ENCODE data around the gene FANK1.
"Not testable (repeated sequence)": the region's sequence is repeated elsewhere in the genome, so short reads cannot be mapped to it uniquely, and the experiment has no call there.

FANK1 gene

DNA sequence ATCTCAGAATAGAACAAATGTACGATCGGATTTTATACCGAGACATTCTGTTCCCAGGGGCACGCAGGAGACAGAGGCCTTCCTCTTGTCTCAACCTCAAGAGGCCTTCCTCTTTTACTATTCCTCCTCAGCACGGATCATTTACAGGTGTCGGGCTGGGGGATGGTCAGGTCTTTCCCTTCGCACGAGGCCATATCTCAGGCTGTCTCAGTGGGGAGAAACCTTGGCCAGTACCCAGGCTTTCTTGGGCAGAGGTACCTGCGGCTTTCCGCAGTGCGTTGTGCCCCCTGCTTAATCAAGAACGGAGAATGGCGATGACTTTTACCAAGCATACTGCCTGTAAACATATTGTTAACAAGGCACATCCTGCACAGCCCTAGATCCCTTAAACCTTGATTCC, 44.2 kb downstream of the FANK1 start:
- Histone ChIP-seq H3K27me3 (ENCODE audit: control insufficient read depth in 1 of 2, insufficient read depth in 2 of 2, low read length in 2 of 2) (no peaks in the 10 kb centered on the region), H3K9ac (ENCODE audit: low read length) (no peak overlapping the region), H3K9me3 (ENCODE audit: low read length) (peaks cover 3% of the 10 kb centered on the region), H3K4me1 (ENCODE audit: insufficient read depth, low read length) (no peaks in the 10 kb centered on the region), H3K27ac (ENCODE audit: low read depth, low read length) (no peak overlapping the region), H3K36me3 (ENCODE audit: insufficient read depth, low read length) (no peaks in the 10 kb centered on the region), H3K4me3 (ENCODE audit: low read depth in 1 of 2, low read length in 2 of 2) (no peak overlapping the region)

DNA sequence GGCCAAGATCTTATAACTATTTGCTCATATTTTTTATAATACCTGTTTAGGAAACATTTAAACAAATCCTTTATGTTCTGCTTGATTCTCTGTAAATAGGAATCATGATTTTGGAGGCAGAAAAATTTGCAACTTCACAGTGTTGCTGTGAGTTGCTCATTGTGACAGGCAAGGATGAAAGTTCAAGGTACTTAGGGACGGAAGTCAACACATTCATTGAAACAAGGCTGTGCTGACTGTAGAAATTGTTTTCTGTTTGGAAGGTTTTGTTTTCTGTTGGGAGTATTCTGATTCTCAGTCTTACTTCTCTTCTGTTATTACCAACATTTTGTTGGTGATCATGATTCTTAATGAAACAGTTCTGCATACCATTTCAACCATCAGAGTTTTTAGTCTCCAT, 54.9 kb downstream of the FANK1 start:
- Histone ChIP-seq H3K4me1 (ENCODE audit: insufficient read depth, low read length) (no peaks in the 10 kb centered on the region), H3K9me3 (ENCODE audit: low read length) (peaks cover 6% of the 10 kb centered on the region), H3K4me3 (ENCODE audit: low read depth in 1 of 2, low read length in 2 of 2) (no peak overlapping the region), H3K36me3 (ENCODE audit: insufficient read depth, low read length) (no peaks in the 10 kb centered on the region), H3K27ac (ENCODE audit: low read depth, low read length) (no peak overlapping the region), H3K9ac (ENCODE audit: low read length) (no peak overlapping the region), H3K27me3 (ENCODE audit: control insufficient read depth in 1 of 2, insufficient read depth in 2 of 2, low read length in 2 of 2) (no peaks in the 10 kb centered on the region)

DNA sequence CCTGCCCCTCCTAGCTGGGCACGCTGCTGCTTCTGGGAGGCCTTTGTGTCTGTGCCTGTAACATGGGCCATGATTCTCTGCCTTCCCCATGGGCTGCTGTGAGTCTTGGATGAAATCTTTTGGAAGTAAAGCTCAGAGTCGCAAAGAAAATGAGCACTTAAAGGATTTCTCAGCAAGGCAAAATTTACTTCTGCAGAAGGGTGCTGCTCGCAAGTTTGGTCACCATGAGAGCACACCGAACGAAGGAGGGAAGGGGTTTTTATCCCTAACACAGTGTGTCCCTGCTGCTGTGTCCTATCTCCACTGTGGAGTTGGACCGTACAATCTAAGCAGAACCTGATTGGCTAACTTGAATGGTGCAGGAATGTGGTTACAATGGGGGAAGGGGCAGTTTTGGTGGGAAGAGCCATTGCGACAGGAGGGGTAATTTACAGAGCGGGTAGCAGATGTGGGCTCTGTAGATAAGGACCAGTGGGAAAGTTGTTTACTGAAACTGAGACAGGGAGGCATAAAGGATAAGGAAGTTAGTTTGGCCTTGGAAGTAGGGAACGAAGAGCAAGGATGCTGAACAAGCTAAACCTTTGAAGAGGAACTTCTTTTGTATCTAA, 57.5 kb downstream of the FANK1 start:
- peaks cover 6% of the 10 kb centered on the region for H3K9me3 ChIP-seq (ENCODE audit: low read length)

DNA sequence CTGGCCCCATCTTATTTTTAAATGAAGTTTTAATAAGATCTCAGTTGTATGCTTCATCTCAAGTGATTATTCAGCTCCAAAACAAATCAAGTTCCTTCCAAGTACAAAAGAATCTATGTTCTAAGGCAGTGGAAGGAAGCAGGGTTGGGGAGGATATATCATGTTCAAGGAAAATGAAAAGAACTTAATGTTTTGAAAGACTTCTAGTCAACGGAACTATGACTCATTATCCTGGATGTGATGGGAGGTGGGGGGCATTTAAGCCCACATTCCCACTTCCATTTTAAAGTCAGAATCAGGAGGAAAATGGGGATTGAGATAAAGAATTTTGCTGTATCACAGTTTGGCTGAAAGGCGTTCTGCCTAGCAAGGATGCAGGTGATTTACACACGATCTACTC, 59.4 kb downstream of the FANK1 start:
- Histone ChIP-seq H3K4me1 (ENCODE audit: insufficient read depth, low read length) (no peaks in the 10 kb centered on the region), H3K4me3 (ENCODE audit: low read depth in 1 of 2, low read length in 2 of 2) (no peak overlapping the region), H3K9ac (ENCODE audit: low read length) (no peak overlapping the region), H3K9me3 (ENCODE audit: low read length) (peaks cover 6% of the 10 kb centered on the region), H3K27ac (ENCODE audit: low read depth, low read length) (no peak overlapping the region), H3K36me3 (ENCODE audit: insufficient read depth, low read length) (no peaks in the 10 kb centered on the region), H3K27me3 (ENCODE audit: control insufficient read depth in 1 of 2, insufficient read depth in 2 of 2, low read length in 2 of 2) (no peaks in the 10 kb centered on the region)

More for the DNA sequence above, 57.5 kb downstream of the FANK1 start:
- H3K36me3 ChIP-seq (ENCODE audit: insufficient read depth, low read length): no peaks in the 10 kb centered on the region
- H3K9ac ChIP-seq (ENCODE audit: low read length): no peak overlapping the region
- no peak overlapping the region for H3K4me3 ChIP-seq (ENCODE audit: low read depth in 1 of 2, low read length in 2 of 2)
- H3K4me1 ChIP-seq (ENCODE audit: insufficient read depth, low read length): no peaks in the 10 kb centered on the region
- H3K27ac ChIP-seq (ENCODE audit: low read depth, low read length): no peak overlapping the region
- no peaks in the 10 kb centered on the region for H3K27me3 ChIP-seq (ENCODE audit: control insufficient read depth in 1 of 2, insufficient read depth in 2 of 2, low read length in 2 of 2)

DNA sequence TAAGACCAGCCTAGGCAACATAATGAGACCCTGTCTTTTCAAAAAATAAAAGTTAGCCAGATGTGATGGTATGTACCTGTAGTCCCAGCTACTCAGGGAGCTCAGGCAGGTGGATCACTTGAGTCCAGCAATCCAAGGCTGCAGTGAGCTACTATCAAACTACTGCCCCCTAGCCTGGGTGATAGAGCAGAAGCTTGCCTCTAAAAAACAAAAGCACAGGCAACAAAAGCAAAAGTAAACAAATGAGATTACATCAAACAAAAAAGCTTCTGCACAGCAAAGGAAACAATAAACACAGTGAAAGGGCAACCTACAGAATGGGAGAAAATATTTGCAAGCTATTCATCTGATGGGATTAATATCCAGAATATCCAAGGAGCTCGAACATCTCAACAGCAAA, 65.4 kb downstream of the FANK1 start:
- no peak overlapping the region for H3K4me3 ChIP-seq (ENCODE audit: low read depth in 1 of 2, low read length in 2 of 2)
- no peak overlapping the region for H3K27ac ChIP-seq (ENCODE audit: low read depth, low read length)
- H3K27me3 ChIP-seq (ENCODE audit: control insufficient read depth in 1 of 2, insufficient read depth in 2 of 2, low read length in 2 of 2): no peaks in the 10 kb centered on the region
- no peaks in the 10 kb centered on the region for H3K9me3 ChIP-seq (ENCODE audit: low read length)
- no peak overlapping the region for H3K9ac ChIP-seq (ENCODE audit: low read length)
- no peaks in the 10 kb centered on the region for H3K4me1 ChIP-seq (ENCODE audit: insufficient read depth, low read length)
- no peaks in the 10 kb centered on the region for H3K36me3 ChIP-seq (ENCODE audit: insufficient read depth, low read length)

DNA sequence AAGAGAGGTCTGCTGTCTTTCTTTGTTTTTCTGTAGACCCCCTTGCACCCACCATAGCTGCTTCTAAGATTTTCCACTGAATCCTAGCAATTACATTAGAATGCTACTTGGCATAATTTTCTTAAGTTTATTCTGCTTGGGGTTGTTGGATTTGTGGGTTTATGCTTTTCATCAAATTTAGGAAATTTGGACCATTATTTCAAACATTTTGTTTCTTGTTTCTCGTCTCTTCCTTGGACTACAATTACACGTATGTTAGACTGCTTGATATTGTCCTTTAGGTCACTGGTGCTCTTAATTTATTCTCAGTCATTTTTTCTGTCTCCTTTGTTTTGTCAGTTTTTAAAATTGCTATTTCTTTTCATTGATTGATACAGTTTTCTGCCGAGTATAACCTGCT, 65.8 kb downstream of the FANK1 start:
- Histone ChIP-seq H3K36me3 (ENCODE audit: insufficient read depth, low read length) (no peaks in the 10 kb centered on the region), H3K4me3 (ENCODE audit: low read depth in 1 of 2, low read length in 2 of 2) (no peak overlapping the region), H3K9me3 (ENCODE audit: low read length) (no peaks in the 10 kb centered on the region), H3K27ac (ENCODE audit: low read depth, low read length) (no peak overlapping the region), H3K9ac (ENCODE audit: low read length) (no peak overlapping the region), H3K4me1 (ENCODE audit: insufficient read depth, low read length) (no peaks in the 10 kb centered on the region), H3K27me3 (ENCODE audit: control insufficient read depth in 1 of 2, insufficient read depth in 2 of 2, low read length in 2 of 2) (no peaks in the 10 kb centered on the region)

DNA sequence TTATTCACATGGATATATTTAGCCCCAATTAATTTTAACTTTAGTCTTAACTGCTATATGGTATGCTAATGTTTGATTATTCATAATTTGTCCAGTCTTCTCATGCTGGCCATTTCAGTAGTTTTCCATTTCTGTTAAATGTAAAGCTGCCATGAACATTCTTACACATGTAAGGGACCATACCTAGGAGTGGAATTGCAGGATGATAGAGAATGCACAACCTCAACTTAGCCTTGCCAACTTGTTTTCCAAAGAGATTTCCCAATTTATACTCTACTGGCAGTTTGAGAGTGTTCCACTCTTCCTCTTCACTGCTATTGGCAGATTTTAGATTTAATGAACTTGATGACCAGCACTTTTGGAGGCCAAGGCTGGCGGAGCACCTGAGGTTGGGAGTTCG, 68.2 kb downstream of the FANK1 start:
- H3K9ac ChIP-seq (ENCODE audit: low read length): no peak overlapping the region
- no peak overlapping the region for H3K27ac ChIP-seq (ENCODE audit: low read depth, low read length)
- no peaks in the 10 kb centered on the region for H3K9me3 ChIP-seq (ENCODE audit: low read length)
- no peaks in the 10 kb centered on the region for H3K27me3 ChIP-seq (ENCODE audit: control insufficient read depth in 1 of 2, insufficient read depth in 2 of 2, low read length in 2 of 2)
- no peaks in the 10 kb centered on the region for H3K36me3 ChIP-seq (ENCODE audit: insufficient read depth, low read length)
- H3K4me3 ChIP-seq (ENCODE audit: low read depth in 1 of 2, low read length in 2 of 2): no peak overlapping the region
- no peaks in the 10 kb centered on the region for H3K4me1 ChIP-seq (ENCODE audit: insufficient read depth, low read length)

DNA sequence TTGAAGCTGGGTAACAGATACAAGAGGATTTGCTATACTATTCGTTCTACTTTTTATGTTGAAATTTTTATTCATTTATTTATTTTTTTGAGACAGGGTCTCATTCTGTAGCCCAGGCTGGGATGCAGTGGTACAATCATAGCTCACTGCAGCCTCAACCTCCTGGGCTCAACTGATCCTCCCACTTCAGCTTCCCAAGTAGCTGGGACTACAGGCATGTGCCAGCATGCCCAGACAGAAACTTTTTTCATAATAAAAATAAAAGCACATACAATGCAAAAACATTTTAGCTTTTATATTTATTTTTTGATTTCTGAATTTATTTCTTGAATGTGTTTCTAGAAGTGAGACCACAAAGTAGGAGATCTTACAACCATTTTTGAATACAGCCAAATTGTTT, 71.2 kb downstream of the FANK1 start:
- Histone ChIP-seq H3K4me1 (ENCODE audit: insufficient read depth, low read length) (no peaks in the 10 kb centered on the region), H3K4me3 (ENCODE audit: low read depth in 1 of 2, low read length in 2 of 2) (no peak overlapping the region), H3K27me3 (ENCODE audit: control insufficient read depth in 1 of 2, insufficient read depth in 2 of 2, low read length in 2 of 2) (no peaks in the 10 kb centered on the region), H3K36me3 (ENCODE audit: insufficient read depth, low read length) (no peaks in the 10 kb centered on the region), H3K9me3 (ENCODE audit: low read length) (no peaks in the 10 kb centered on the region), H3K9ac (ENCODE audit: low read length) (no peak overlapping the region), H3K27ac (ENCODE audit: low read depth, low read length) (no peak overlapping the region)

DNA sequence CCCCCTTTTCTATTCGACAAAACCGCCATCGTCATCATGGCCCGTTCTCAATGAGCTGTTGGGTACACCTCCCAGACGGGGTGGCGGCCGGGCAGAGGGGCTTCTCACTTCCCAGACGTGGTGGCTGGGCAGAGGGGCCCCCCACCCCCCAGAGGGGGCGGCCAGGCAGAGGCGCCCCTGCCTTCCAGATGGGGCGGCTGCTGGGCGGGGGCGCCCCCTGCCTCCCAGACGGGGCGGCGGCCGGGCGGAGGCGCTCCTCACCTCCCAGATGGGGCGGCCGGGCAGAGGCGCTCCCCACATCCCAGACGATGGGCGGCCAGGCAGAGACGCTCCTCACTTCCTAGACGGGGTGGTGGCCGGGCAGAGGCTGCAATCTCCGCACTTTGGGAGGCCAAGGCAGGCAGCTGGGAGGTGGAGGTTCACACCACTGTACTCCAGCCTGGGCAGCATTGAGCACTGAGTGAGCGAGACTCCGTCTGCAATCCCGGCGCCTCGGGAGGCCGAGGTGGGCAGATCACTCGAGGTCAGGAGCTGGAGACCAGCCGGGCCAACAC, 73.8 kb downstream of the FANK1 start:
- not testable (repeated sequence) for H3K9ac ChIP-seq (ENCODE audit: low read length); H3K27me3 ChIP-seq (ENCODE audit: control insufficient read depth in 1 of 2, insufficient read depth in 2 of 2, low read length in 2 of 2); H3K4me1 ChIP-seq (ENCODE audit: insufficient read depth, low read length); H3K36me3 ChIP-seq (ENCODE audit: insufficient read depth, low read length); H3K27ac ChIP-seq (ENCODE audit: low read depth, low read length); H3K4me3 ChIP-seq (ENCODE audit: low read depth in 1 of 2, low read length in 2 of 2); H3K9me3 ChIP-seq (ENCODE audit: low read length)

DNA sequence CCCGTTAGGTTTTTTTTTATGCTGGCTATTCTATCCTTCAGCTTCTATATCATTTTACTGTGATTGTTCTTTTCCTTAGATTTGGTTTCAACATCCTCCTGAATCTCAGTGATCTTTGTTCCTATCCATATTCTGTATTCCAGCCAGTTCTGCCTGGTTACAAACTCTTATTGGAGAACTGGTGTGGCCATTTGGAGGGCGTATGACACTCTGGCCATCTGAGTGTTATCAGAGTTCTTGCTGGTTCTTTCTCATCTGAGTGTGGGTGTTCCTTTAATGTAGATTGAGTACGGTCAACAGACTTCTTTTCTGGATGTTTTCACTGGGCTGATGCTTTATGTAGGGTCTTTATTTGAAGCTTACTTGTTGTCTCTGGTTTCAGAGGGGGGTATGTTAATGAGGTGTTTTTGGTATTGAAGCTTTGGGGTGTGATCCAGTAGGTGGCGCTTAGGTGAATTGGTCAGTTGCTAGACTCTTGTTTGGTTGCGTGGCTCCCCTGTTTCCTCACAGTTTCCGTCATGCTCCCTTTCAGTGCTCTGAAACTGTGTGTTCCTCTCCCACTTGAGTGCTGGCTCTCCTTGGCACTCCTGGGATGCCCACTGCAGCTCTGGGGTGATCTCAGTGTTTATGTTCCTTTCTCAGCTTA, 80.7 kb downstream of the FANK1 start:
- Histone ChIP-seq H3K9me3 (ENCODE audit: low read length) (no peaks in the 10 kb centered on the region), H3K36me3 (ENCODE audit: insufficient read depth, low read length) (no peaks in the 10 kb centered on the region), H3K27ac (ENCODE audit: low read depth, low read length) (no peak overlapping the region), H3K27me3 (ENCODE audit: control insufficient read depth in 1 of 2, insufficient read depth in 2 of 2, low read length in 2 of 2) (no peaks in the 10 kb centered on the region), H3K4me1 (ENCODE audit: insufficient read depth, low read length) (no peaks in the 10 kb centered on the region), H3K9ac (ENCODE audit: low read length) (no peak overlapping the region), H3K4me3 (ENCODE audit: low read depth in 1 of 2, low read length in 2 of 2) (no peak overlapping the region)

DNA sequence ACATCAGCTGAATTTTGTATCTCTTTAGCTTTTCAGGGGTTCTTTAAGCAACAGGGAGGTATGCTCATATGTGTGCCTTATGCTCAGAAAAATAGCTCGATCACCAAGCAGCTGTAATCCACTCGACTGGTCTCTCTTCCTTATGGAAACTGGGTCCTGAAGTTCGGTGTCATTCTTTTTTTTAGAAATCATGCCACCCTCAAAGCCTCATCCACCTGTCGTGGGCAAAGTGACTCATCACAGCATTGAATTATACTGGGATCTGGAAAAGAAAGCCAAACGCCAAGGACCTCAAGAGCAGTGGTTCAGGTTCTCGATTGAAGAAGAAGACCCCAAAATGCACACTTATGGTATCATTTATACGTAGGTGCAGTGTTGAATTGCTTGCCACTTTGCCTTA, 83.6 kb downstream of the FANK1 start:
- no peaks in the 10 kb centered on the region for H3K9me3 ChIP-seq (ENCODE audit: low read length)
- no peaks in the 10 kb centered on the region for H3K36me3 ChIP-seq (ENCODE audit: insufficient read depth, low read length)
- no peak overlapping the region for H3K4me3 ChIP-seq (ENCODE audit: low read depth in 1 of 2, low read length in 2 of 2)
- no peaks in the 10 kb centered on the region for H3K27me3 ChIP-seq (ENCODE audit: control insufficient read depth in 1 of 2, insufficient read depth in 2 of 2, low read length in 2 of 2)
- no peak overlapping the region for H3K27ac ChIP-seq (ENCODE audit: low read depth, low read length)
- no peak overlapping the region for H3K9ac ChIP-seq (ENCODE audit: low read length)
- H3K4me1 ChIP-seq (ENCODE audit: insufficient read depth, low read length): no peaks in the 10 kb centered on the region

DNA sequence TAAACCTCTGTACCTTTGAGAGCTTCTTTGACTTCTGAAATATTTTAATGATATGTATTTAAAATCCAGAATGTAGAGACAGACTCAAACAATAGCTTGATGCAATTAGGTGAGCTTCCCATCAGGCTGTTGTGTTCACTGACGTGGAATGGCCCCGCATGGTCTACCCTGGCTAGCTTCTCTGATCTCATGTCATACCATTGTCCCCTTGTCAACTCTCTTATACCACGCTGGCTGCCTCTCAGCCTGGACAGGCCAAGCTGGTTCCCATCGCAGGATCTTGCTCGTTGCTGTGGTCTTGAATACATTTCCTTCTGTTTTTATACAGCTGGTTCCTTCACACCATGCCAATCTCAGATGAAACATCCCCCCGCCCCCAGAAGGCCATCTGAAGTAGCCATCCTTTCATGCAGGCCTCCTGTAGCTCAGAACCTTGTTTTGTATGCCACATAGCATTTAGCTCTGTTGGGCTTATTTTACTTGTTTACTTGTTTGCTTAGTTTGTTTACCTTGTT, 84.2 kb downstream of the FANK1 start:
- H3K36me3 ChIP-seq (ENCODE audit: insufficient read depth, low read length): no peaks in the 10 kb centered on the region
- no peaks in the 10 kb centered on the region for H3K27me3 ChIP-seq (ENCODE audit: control insufficient read depth in 1 of 2, insufficient read depth in 2 of 2, low read length in 2 of 2)
- no peak overlapping the region for H3K9ac ChIP-seq (ENCODE audit: low read length)
- H3K9me3 ChIP-seq (ENCODE audit: low read length): no peaks in the 10 kb centered on the region
- H3K27ac ChIP-seq (ENCODE audit: low read depth, low read length): no peak overlapping the region
- no peak overlapping the region for H3K4me3 ChIP-seq (ENCODE audit: low read depth in 1 of 2, low read length in 2 of 2)
- H3K4me1 ChIP-seq (ENCODE audit: insufficient read depth, low read length): no peaks in the 10 kb centered on the region
